Measurements from ENCODE around the gene SMPDL3B.

DNA sequence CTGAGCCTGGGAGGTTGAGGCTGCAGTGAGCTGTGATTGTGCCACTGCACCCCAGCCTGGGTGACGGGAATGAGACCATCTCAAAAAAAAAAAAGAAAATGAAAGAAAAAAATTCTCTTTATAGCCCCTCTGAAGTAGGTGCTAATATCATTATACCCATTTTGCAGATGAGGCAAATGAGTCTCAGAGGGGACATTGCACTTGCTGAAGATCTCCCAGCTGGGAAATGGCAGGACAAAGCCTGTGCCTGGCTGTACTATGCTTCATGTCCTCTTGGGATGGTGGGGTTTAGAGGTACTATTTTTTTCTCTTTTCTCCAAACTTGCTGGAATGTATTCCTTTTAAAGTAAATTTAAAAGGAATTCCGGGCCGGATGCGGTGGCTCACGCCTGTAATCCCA, 1.6 kb downstream of the SMPDL3B start:
- TF ChIP-seq, protein P1, sequence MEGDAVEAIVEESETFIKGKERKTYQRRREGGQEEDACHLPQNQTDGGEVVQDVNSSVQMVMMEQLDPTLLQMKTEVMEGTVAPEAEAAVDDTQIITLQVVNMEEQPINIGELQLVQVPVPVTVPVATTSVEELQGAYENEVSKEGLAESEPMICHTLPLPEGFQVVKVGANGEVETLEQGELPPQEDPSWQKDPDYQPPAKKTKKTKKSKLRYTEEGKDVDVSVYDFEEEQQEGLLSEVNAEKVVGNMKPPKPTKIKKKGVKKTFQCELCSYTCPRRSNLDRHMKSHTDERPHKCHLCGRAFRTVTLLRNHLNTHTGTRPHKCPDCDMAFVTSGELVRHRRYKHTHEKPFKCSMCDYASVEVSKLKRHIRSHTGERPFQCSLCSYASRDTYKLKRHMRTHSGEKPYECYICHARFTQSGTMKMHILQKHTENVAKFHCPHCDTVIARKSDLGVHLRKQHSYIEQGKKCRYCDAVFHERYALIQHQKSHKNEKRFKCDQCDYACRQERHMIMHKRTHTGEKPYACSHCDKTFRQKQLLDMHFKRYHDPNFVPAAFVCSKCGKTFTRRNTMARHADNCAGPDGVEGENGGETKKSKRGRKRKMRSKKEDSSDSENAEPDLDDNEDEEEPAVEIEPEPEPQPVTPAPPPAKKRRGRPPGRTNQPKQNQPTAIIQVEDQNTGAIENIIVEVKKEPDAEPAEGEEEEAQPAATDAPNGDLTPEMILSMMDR (IDR thresholded peaks at IDR 0.05) = no peak
- no peak for TF ChIP-seq POLR2AphosphoS5 (IDR thresholded peaks at IDR 0.05)
- no peak for TF ChIP-seq POLR2A (IDR thresholded peaks at IDR 0.05)

Data from prostate gland (tissue), 2 donors.